Subcutaneous adipose tissue (tissue), 4 donors: ENCODE measurements around the gene CNNM3. TPM values are rescaled to one million over a fixed set of nuclear protein-coding genes. Genes with fewer than 3 reads are reported as not detected.

Source experiments
- total RNA-seq, 4 donors: library from RNA; depleted of rRNA; stranded (reverse); fragments of >200 nt; gene quantifications; one replicate each; pipeline ENCODE4 v1.1.0, GENCODE V29; 2016
- TF ChIP-seq, protein P1 (sequence below): fragments of 450-650 bp; IDR thresholded peaks from one replicate; pipeline ENCODE4 v1.5.1; 2016; ENCODE audit warnings: low read depth, mild to moderate bottlenecking, control low read depth, antibody characterized with exemption, moderate library complexity

The CNNM3 gene
- total RNA-seq, 4 donors from 2014 or later, result 4.4 to 21.1 (median 8.5) TPM

DNA sequence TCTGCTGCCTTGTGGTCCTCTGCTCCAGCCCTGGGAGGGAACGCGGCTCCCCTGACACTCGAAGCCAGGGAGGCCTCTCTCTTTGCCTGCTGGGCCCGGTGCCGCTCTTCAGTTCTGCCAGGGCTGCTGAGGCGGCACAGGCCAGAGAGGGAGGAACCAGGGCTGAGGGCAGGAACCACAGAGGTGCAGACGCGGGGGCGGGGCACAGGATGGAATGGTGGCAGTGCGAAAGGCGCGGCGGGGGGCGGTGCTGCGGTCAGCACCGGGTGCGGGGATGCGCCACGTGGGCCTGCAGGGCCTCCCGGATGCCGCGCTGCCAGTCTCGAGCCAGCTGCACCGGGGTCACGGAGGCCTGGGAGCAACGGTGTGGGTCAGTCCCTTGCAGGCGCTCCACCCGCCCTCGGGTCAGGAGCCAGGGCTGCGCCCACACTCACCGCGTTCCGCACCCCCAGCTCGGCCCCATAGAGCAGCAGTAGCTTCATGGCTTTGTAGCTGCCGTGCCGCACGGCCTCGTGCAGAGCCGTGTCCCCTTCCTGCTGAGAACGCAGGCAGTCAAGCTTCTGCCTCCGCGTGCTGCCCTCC lies 23.3 kb downstream of the CNNM3 start:
- TF ChIP-seq, protein P1, sequence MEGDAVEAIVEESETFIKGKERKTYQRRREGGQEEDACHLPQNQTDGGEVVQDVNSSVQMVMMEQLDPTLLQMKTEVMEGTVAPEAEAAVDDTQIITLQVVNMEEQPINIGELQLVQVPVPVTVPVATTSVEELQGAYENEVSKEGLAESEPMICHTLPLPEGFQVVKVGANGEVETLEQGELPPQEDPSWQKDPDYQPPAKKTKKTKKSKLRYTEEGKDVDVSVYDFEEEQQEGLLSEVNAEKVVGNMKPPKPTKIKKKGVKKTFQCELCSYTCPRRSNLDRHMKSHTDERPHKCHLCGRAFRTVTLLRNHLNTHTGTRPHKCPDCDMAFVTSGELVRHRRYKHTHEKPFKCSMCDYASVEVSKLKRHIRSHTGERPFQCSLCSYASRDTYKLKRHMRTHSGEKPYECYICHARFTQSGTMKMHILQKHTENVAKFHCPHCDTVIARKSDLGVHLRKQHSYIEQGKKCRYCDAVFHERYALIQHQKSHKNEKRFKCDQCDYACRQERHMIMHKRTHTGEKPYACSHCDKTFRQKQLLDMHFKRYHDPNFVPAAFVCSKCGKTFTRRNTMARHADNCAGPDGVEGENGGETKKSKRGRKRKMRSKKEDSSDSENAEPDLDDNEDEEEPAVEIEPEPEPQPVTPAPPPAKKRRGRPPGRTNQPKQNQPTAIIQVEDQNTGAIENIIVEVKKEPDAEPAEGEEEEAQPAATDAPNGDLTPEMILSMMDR, result no peak

DNA sequence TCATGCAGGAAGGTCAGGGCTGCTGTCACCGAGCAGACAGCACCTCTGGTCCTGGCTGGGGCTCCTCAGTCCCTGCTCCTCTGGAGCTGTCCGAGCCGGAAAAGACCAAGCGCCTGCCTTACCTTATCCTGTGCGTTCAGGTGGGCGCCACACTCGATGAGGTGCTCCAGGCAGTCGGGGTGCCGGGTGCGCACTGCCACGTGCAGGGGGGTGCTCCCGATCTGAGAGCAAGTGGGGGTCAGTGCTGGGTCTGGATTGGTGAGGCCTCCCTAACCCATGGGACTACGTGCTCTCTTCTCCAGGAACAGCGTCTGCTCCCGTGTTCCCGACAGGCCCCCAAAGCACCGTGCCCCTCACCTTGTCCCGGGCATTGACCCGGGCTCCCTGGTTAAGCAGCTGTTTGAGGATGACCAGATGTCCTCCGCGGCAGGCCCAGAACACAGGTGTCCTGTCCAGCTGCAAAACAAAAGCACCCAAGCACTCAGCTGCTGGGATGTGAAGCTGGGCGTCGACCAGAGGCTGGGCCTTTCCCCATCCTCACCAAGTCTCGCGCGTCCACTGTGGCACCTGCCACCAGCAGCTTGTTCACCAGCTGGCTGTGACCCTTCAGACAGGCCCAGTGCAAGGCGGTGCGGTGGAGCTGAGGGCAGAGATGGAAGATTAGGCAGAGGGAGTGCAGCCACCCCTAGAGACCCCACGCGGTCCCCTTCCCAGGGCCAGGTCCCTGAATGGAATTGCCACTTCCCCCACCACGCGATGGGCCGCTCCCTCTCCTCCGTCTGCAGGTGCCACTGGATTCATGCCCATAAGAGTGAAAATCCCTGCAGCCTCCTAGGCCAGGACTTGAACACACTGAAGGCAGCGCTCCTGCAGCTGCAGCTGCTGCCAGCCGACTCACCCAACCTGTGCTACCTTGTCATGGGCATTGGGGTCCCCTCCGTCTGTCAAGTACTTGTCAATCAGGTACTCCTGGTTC lies 24.1 kb downstream of the CNNM3 start:
- TF ChIP-seq, protein P1, result no peak

DNA sequence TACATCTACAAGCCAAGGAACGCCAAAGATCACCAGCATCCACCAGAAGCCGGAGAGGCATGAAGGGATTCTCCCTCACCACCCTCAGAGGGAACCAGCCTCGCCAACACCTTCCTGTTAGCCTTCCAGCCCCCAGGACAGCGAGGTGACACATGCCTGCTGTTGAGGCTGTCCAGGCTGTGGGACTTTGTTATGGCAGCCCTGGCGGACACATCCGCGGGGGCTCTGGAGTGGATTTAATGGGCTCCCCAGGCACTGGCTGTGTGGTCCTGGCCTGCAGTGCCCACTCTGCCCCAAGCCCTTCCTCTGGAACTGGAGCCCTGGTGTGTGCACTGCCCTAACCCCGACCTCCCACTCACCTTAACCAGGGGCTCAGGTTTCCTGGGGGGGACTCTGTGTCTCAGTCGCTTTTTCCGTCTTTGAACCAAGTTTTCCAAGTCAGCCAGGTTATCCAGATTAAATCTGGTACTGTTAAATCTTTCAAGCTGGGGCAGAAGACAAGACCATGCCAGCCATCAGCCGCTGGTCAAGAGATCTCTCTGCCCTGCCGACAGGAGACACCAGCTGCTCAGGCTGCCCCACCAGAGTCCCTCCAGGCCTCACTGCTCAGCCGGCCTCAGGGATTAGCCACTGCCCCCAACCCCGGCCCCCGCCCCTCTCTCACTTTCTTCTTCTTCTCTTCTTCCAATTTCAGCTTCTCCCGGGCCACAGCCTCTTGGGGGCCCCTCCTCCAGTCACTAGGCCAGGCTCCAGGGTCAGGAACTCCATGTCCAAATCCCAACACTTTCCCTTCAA lies 25.8 kb downstream of the CNNM3 start:
- TF ChIP-seq, protein P1, result no peak

DNA sequence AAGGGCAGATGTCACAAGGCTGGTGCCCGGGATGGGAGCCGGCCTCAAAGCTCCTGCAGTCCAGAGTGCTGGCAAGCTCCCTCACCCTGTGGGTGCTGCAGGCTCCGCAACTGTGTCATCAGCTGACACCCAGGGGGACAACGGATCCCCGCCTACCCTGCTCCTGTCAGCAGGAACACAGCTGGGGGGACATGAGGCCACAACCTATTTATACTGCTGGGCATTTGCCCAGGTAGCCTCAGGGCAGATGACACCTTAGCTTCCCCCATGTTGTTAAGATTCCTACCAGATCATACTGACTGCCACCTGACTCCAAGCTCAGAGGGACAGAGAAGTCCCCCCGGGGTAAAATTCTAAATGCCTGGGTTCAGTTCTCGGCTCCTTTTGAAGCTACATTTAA lies 26.5 kb downstream of the CNNM3 start:
- TF ChIP-seq, protein P1, result no peak

DNA sequence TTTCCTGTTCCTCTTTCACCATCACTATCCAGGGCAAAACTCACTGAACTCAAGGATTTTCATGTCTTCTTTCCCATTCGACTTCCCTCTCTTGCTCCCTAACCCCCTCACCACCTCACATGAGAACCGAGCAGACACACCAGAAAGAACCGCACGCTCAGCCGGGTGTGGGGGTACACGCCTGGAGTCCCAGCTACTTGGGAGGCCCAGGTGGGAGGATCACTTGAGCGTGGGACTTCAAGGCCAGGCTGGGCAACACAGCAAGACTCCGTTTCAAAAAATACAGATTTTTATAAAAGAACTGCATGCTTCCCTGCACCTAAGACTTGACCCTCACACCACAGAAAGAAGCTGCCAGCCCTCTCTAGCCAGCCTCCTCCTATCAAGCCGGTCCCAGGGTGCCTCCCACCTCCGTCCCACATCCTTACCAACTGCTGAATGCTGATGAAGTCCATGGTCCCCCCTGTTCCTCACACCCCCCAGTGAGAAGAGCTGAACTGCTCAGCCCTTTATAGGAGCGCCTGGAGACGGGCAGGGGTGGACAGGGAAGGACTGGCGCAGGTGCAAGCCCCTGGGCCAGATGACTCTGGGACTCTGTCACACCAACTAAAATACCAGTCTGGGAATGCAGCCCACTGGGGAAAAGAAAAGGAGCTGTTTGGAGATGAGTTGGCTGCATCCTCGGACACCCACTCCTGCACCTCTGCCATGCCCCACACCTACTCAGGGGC lies 27.6 kb downstream of the CNNM3 start, which contains the start of gene ANKRD23:
TSS of gene ANKRD23 (minus strand) at position 484 of the 731 bp plus-strand sequence. CDS start at position 455, 29 bp downstream.
- TF ChIP-seq, protein P1, result no peak

DNA sequence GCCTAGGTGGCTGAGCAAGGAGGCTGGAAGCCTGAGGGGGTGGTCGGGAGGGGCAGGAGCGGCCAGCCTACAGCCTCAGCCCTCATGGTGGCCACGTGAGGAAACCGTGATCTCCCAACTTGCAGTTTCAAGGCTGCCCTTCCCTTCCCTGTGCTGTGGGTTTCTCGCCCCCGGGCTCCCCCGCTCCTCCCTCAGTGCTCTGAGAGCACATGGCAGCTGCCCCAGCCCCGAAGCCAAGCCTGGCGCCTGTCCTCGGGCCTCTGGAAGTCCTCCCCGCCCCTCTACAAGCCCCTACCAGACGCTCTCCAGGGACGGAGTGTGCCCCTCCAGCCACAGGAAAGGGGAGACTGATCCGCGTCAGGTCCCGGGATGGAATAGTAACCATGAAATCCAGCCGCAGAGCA lies 28.3 kb downstream of the CNNM3 start:
- TF ChIP-seq, protein P1, result no peak
